Measurements from ENCODE around the gene MMP15.
"Not testable (repeated sequence)": the region's sequence is repeated elsewhere in the genome, so short reads cannot be mapped to it uniquely, and the experiment has no call there.

MMP15 gene

DNA sequence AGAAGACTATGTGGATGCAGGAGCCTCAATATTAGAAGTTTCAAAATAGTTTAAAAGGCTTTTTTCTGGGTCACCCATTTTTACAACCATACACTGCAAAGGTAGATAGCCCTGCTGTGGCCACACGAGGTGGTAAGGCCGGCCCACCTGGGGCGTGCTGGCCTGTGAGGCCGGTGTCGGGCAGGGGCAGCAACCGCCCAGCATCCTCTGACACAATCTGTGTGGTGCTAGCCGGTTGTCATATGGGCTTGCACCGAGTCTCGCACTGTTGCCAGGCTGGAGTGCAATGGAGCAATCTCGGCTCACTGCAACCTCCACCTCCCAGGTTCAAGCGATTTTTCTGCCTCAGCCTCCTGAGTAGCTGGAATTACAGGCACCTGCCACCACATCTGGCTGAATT, 59.6 kb downstream of the MMP15 start:
- TF ChIP-seq, protein P1, sequence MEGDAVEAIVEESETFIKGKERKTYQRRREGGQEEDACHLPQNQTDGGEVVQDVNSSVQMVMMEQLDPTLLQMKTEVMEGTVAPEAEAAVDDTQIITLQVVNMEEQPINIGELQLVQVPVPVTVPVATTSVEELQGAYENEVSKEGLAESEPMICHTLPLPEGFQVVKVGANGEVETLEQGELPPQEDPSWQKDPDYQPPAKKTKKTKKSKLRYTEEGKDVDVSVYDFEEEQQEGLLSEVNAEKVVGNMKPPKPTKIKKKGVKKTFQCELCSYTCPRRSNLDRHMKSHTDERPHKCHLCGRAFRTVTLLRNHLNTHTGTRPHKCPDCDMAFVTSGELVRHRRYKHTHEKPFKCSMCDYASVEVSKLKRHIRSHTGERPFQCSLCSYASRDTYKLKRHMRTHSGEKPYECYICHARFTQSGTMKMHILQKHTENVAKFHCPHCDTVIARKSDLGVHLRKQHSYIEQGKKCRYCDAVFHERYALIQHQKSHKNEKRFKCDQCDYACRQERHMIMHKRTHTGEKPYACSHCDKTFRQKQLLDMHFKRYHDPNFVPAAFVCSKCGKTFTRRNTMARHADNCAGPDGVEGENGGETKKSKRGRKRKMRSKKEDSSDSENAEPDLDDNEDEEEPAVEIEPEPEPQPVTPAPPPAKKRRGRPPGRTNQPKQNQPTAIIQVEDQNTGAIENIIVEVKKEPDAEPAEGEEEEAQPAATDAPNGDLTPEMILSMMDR (conservative IDR thresholded peaks at IDR 0.05; ENCODE audit: low read length): no peak
- no peak overlapping the region for H3K4me3 ChIP-seq (ENCODE audit: low read length)
- no peak for DNase-seq (ENCODE audit: low read depth)

DNA sequence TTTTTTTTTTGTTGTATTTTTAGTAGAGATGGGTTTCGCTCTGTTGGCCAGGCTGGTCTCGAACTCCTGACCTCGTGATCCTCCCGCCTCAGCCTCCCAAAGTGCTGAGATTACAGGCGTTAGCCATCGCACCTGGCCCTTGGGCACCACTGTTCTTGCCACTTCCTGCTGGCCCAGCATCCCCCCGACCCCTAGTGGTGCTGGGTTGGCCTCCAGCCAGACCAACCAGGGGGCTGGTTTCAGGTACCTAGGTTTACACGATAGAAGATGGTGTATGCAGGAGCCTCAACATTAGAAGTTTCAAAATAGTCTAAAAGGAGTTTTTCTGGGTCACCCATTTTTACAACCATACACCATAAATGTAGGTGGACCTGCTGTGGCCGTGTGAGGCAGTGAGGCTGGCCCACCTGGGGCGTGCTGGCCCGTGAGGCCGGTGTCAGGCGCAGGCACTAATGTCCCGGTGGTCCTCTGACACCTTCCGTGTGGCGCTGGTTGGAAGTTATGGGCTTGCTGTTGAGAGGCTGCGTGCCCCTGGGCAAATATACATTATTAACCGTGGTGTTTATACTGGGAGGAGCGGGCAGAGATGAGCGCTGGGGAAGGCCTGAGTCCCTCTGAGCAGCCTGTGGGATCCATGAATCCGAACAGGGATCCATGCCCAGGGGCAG, 60.2 kb downstream of the MMP15 start:
- TF ChIP-seq, protein P1 (conservative IDR thresholded peaks at IDR 0.05; ENCODE audit: low read length): no peak
- no peak for DNase-seq (ENCODE audit: low read depth)
- H3K4me3 ChIP-seq (ENCODE audit: low read length): no peak overlapping the region

DNA sequence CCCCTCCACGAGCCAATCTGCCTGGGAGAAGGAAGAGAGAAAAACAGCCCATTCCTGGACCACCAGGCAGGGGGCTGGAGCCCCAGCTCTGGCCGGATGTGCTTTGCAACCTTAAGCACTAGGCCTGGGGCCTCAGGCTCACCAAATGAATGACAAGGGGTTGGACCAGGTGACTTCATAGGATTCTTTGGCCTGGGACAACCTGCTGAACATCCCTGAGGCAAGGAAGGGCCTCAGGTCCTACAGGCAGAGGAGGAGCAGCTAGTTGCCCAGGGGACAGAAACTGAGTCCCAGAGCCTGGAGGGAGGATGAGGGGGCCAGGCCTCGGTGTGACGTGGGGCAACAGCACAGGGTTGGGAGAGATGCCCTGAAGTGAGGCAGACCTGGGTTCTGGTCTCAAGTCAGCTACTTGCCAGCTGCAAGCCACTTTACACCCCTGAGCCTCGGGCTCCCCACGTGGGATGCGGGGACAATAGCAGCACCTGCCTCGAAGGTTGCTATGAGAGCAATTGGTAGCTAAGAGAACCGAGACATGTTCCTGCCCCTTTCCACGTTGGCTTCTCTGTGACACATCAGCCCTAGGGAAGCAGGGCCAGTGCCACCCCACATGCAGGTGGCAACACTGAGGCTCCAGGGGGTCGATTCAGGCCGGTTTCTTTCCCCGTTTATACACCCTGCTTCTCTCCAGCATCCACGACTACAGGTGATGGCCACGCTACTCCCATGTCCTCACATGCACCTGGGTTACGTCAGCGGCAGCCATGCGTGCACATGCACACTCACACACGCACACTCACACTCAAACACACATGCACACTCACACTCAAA, 61.0 kb downstream of the MMP15 start:
- DNase-seq (ENCODE audit: low read depth): no peak
- TF ChIP-seq, protein P1 (conservative IDR thresholded peaks at IDR 0.05; ENCODE audit: low read length): no peak
- no peak overlapping the region for H3K4me3 ChIP-seq (ENCODE audit: low read length)

DNA sequence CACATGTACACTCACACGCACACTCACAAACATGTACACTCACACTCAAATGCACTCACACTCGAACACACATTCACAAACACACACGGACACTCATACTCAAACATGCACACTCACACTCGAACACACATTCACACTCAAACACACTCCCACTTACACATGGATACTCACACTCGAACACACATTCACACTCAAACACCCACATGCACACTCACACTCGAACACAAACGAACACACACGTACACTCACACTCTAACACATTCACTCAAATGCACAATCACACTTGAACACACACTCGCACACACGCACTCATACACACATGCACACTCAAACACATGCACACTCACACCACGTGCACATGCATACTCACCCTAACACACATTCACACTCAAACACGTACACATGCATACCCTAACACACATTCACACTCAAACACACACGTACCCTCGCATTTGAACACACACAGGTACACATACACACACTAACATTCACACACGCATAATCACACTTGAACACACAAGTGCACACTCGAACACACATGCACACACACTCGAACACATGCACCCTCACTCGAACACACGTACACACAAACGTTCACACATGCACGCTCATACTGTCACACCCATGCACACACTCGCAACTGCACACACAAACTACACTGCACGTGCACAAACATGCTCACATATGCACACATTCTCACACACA, 61.8 kb downstream of the MMP15 start:
- DNase-seq (ENCODE audit: low read depth): no peak

DNA sequence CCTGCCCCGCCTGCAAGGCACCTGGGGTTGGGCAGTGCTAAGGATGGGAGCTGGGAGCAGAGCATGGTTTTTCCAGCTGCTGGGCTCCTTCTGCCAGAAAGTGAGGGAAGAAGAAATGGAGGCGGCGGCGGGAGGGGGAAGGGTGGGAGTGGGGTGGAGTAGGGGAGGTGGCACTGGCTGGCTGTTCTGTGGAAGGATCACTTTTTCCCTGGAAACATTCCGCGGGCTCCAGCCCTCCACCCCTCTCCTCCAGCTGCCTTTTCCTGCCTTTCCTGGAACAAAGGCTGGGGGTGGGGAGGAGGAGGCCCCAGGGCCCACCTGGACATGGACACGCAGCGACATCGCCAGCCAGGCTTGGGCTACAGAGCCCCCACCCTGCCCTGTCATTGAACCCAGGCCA, 62.5 kb downstream of the MMP15 start:
- no peak overlapping the region for H3K4me3 ChIP-seq (ENCODE audit: low read length)
- no peak for DNase-seq (ENCODE audit: low read depth)

More for the DNA sequence above, 61.8 kb downstream of the MMP15 start:
- H3K4me3 ChIP-seq (ENCODE audit: low read length): no peak overlapping the region
- TF ChIP-seq, protein P1 (conservative IDR thresholded peaks at IDR 0.05; ENCODE audit: low read length): no peak

DNA sequence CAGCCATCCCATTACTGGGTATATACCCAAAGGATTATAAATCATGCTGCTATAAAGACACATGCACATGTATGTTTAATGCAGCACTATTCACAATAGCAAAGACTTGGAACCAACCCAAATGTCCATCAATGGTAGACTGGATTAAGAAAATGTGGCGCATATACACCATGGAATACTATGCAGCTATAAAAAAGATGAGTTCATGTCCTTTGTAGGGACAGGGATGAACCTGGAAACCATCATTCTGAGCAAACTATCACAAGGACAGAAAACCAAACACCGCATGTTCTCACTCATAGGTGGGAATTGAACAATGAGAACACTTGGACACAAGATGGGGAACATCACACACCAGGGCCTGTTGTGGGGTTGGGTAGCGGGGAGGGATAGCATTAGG, 64.8 kb downstream of the MMP15 start:
- not testable (repeated sequence) for DNase-seq (ENCODE audit: low read depth); H3K4me3 ChIP-seq (ENCODE audit: low read length)

More for the DNA sequence above, 62.5 kb downstream of the MMP15 start:
- TF ChIP-seq, protein P1 (conservative IDR thresholded peaks at IDR 0.05; ENCODE audit: low read length): no peak

DNA sequence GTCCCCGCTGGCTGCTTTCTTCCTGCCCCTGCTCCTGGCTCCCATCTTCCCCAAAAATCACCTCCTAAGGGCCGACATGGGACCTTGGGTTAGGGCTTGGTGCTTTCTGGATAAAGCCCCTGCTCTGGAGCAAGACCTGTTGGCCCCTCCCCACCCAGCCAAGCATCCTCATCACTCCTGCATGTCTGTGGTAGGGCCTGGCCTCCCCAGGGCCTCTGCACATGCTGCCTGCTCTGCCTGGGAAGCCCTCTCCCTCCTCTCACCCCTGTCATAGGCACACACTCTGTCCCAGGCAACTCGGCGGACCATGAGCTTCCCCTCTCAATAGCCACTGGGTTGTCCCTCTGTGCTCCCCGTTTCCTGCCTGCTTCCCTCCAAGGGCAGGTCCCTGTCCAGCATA, 68.5 kb downstream of the MMP15 start:
- TF ChIP-seq, protein P1 (conservative IDR thresholded peaks at IDR 0.05; ENCODE audit: low read length): no peak
- DNase-seq (ENCODE audit: low read depth): no peak
- no peak overlapping the region for H3K4me3 ChIP-seq (ENCODE audit: low read length)

Measured in AG10803 (cell line).